Neural crest cell (in vitro differentiated cells): ENCODE data around the gene LIMS3. TPM values are rescaled to one million over a fixed set of nuclear protein-coding genes. Genes with fewer than 3 reads are reported as not detected.
"Not testable (repeated sequence)": the region's sequence is repeated elsewhere in the genome, so short reads cannot be mapped to it uniquely, and the experiment has no call there.

Source experiments
- DNase-seq: peaks from one replicate; pipeline ENCODE4 v3.0.0; 2021; ENCODE audit warnings: low read depth, mixed read lengths, low spot score
- H3K27ac Mint-ChIP-seq: one replicate; pipeline ENCODE4 v1.8.0; 2021; ENCODE audit warnings: mild to moderate bottlenecking, mixed read lengths; ENCODE audit not compliant: unreplicated experiment
- H3K27me3 Mint-ChIP-seq: 2 replicates; pipeline ENCODE4 v1.8.0; 2021; ENCODE audit warnings: low read depth, mild to moderate bottlenecking, mixed read lengths
- H3K36me3 Mint-ChIP-seq: 2 replicates; pipeline ENCODE4 v1.8.0; 2021; ENCODE audit warnings: low read depth, mild to moderate bottlenecking, mixed read lengths
- H3K4me1 Mint-ChIP-seq: 2 replicates; pipeline ENCODE4 v1.8.0; 2021; ENCODE audit warnings: mixed read lengths
- H3K4me3 Mint-ChIP-seq: one replicate; pipeline ENCODE4 v1.8.0; 2021; ENCODE audit warnings: mild to moderate bottlenecking, mixed read lengths
- H3K9me3 Mint-ChIP-seq: 2 replicates; pipeline ENCODE4 v1.8.0; 2021; ENCODE audit warnings: mixed read lengths
- total RNA-seq: library from RNA; stranded (reverse); gene quantifications from 2 replicates; pipeline ENCODE4 v1.2.1, GENCODE V29; 2021

The LIMS3 gene
- total RNA-seq, 1 donor from 2014 or later = 1.5 TPM

DNA sequence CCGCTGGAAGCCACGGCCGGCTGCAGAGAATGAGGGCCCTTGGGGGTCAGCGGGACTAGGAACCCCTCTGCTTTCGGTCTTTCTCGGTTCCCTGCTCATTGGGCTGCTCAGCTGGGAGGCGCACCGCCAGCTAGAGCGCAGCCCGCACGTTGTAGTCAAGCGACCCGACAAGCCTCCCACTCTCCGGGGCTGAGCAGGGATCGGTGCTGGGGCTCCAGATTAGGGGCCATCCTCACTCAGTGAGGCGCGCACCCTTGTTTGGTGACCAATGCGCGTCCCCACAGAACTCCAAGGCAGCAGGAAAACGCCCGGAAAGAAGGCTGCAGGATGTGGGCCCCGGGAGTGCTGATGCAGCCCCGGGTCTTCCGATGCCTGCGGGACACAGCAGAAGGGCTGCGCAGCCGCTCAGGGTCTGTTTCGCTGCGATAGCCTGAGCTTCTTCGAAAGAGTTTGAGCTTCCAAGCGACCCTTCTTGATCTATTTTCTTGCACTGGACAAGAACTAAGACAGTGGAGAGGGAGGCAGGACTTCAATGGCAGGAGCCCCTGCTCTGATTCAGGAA lies 49.6 kb downstream of the LIMS3 start:
- H3K36me3 Mint-ChIP-seq, H3K9me3 Mint-ChIP-seq, H3K27ac Mint-ChIP-seq, H3K4me1 Mint-ChIP-seq, H3K4me3 Mint-ChIP-seq, H3K27me3 Mint-ChIP-seq, DNase-seq: not testable (repeated sequence)

GRCh38 chr2:109950146-109950843 lies 51.8 kb downstream of the LIMS3 start:
- H3K27ac Mint-ChIP-seq, H3K9me3 Mint-ChIP-seq, H3K4me3 Mint-ChIP-seq, H3K36me3 Mint-ChIP-seq, H3K27me3 Mint-ChIP-seq, H3K4me1 Mint-ChIP-seq, DNase-seq: not testable (repeated sequence)

DNA sequence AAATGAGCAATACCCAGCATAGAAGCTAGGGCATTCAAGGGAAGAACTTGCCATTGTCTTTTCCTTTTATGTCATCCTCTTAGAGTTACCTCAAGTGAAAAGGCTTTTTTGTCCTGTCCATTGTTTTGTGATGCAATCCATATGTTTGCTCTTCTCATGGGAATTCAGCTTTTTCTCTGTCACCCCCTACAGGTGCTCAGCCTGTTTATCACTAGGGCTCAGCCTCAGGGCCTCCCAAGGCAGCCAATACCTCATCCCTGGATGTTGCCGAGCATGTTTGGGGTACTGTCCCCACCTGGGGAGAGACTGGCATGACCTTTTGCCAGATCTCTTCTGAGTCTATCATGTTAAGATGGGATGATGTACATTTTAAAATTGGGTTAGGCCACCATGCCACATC lies 65.5 kb downstream of the LIMS3 start:
- not testable (repeated sequence) for H3K27ac Mint-ChIP-seq, H3K27me3 Mint-ChIP-seq, DNase-seq, H3K4me3 Mint-ChIP-seq, H3K4me1 Mint-ChIP-seq, H3K9me3 Mint-ChIP-seq, H3K36me3 Mint-ChIP-seq

DNA sequence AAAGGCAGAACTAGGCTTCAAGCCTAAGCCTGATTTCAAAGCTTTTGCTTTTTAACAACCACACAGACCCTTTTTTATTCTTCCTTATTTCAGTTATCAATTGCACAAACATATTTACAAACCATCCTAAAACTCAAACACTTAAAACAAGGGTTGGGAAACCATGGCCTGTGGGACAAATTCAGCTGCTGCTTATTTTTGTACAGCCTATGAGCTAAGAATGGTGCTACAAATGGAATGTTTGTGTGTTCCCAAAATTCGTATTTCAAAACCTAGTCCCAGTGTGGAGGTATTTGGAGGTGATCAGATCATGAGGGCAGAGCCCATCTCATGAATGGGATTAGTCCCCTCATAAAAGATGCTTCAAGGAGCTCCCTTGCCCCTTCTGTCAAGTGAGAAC lies 67.0 kb downstream of the LIMS3 start:
- H3K36me3 Mint-ChIP-seq, DNase-seq, H3K4me1 Mint-ChIP-seq: not testable (repeated sequence)

DNA sequence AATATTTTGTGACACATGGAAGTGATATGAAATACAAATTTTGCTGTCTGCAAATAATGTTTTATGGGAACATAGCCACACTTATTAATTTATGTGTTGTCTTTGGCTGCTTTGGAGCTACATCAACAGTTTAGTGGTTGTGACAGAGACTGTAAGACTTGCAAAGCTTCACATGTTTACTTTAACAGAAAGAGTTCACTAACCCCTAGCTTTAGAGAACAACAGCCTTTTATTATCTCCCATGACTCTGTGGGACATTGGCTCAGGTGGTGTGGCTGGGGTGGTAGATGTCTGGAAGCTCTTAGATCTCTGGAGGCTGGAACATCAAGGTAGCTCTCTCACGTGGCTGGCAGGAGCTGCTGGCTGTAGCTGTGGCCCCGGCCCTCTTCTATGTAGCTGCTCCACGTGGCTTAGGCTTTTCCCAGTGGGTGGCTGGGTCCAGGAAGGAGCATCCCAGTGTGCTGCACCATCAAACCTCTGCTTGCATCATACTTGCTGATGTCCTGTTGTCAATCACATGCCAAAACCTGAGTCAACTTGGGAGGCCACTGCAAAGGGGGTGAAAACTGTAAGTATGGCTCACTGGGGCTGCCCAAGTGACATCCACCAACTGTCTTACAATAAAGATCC lies 67.7 kb downstream of the LIMS3 start:
- not testable (repeated sequence) for H3K27ac Mint-ChIP-seq, H3K9me3 Mint-ChIP-seq, H3K4me1 Mint-ChIP-seq, H3K27me3 Mint-ChIP-seq, DNase-seq, H3K4me3 Mint-ChIP-seq, H3K36me3 Mint-ChIP-seq

More for the DNA sequence above, 67.0 kb downstream of the LIMS3 start:
- H3K27ac Mint-ChIP-seq, H3K27me3 Mint-ChIP-seq, H3K4me3 Mint-ChIP-seq, H3K9me3 Mint-ChIP-seq: not testable (repeated sequence)

DNA sequence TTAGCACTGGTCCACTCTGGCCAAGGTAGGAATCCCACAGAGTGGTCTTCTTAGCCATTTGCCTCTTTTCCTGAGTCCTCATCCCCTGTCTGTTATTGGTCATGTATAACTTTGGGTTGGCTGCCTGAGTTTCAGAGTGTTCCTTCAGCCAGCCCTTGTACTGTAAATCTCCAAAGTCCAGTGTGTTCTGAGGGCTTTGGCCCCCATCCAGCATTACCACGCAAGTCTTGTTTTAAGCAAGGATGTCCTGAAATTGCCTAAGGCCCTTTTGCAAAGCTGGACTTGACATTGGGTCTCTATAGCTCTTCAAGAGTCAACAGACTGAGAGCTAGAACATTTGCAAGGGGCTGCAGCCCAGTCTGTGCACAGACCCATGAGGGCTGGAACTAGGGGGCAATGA lies 68.4 kb downstream of the LIMS3 start:
- H3K27ac Mint-ChIP-seq, H3K27me3 Mint-ChIP-seq, DNase-seq, H3K4me3 Mint-ChIP-seq, H3K9me3 Mint-ChIP-seq, H3K36me3 Mint-ChIP-seq, H3K4me1 Mint-ChIP-seq: not testable (repeated sequence)

- not testable (repeated sequence) for DNase-seq, H3K36me3 Mint-ChIP-seq, H3K9me3 Mint-ChIP-seq, H3K27ac Mint-ChIP-seq, H3K27me3 Mint-ChIP-seq, H3K4me3 Mint-ChIP-seq, H3K4me1 Mint-ChIP-seq
Observed at GRCh38 chr2:109969864-109970263, 71.4 kb downstream of the LIMS3 start.

- H3K36me3 Mint-ChIP-seq, H3K4me3 Mint-ChIP-seq, H3K9me3 Mint-ChIP-seq, H3K27ac Mint-ChIP-seq, H3K4me1 Mint-ChIP-seq, H3K27me3 Mint-ChIP-seq, DNase-seq: not testable (repeated sequence)
Observed at GRCh38 chr2:109971710-109972109, 73.2 kb downstream of the LIMS3 start.

Other genes with a start within 250 kb of the LIMS3 start
- gene RGPD5, start 104.4 kb upstream of the LIMS3 start, total RNA-seq = 41.0 and 55.7 TPM in 2 replicates
- 0.79 and 1.1 TPM in 2 replicates for gene MALL, start 217.1 kb downstream of the LIMS3 start, total RNA-seq